GM21825 (cell line): Measurements from ENCODE around the gene PRKG1.

ENCODE experiments used
- ATAC-seq: cut with Tn5 transposase; IDR thresholded peaks from one replicate; pipeline ENCODE4 v1.9.1; 2021; ENCODE audit warnings: mild to moderate bottlenecking, moderate library complexity; ENCODE audit not compliant: unreplicated experiment

The PRKG1 gene

DNA sequence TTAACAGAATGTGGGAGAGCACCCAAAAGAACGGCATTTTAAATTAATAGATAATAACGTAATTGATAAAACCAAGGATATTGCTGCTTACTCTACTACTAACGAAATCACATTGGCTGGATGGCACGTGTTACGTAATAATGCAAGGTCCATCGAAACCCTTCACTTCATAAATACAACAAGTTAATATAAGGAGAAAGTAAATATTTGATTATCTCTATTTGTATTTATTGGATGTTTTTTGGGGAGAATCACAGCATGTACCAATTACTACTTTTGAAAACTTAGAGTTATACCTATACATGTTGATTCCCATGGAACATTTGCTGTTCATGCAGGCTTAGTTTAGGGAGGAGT, 1.6 kb downstream of the PRKG1 start:
- ATAC-seq, result no peak

DNA sequence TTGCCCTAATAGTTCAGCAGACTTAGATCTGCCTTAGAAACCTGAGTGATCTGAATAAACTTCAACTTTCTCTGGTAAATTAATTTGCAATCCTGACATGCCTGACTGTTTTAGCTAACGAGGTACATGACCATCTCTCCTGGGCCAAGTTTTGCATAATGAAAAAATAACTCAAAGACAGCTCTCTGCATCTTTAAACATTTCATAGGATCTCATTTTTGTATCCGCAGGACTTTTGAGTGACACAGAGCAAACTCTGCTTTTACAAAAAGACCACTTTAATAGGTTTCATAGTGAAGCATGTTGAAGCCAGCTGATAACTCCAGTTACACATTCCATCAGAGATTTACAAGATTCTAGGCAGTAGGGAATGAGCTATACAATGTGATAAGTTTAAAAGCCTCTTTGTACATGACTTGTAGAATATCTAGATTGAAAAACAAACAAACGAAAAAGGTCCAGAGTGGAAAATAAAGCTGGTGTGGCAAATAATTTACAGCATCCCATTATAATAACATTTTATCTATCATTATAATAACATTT, 2.1 kb downstream of the PRKG1 start:
- no peak for ATAC-seq

DNA sequence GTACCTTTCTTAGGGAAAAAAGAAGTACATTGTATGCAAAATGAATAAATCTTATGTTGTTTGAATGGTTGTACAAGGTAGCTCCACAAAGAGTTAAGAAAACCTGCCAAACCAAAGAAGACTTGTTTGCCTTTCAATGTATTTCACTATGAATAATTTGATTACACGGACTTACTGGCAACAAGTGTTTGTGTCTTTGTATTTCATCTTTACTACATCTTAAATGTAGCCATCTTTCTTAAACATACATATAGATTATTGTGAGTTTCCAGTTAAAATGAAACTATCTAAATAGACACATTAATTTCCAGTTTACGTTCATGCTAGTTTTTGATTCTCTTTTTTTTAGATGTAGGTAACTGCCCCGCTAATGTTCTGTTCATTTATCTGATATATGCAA, 2.8 kb downstream of the PRKG1 start:
- no peak for ATAC-seq

DNA sequence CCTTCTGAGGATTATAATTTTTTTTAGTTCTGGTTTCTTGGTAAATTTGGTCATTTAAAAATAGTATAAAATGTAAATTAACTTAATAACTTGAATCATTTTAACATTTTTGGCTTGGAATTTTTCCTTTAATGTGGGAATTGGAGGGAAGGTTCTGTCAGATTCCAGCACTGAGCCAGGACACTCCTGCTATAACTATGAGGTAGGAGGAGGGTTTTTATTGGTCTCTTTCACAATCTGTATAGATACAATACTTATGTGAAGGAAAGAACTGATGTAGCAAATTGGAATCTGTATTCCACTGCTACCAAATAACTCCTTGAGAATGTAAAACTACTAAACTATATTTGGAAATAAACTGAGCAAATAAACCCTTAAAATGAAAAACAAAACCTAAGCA, 3.2 kb downstream of the PRKG1 start:
- ATAC-seq, result no peak

DNA sequence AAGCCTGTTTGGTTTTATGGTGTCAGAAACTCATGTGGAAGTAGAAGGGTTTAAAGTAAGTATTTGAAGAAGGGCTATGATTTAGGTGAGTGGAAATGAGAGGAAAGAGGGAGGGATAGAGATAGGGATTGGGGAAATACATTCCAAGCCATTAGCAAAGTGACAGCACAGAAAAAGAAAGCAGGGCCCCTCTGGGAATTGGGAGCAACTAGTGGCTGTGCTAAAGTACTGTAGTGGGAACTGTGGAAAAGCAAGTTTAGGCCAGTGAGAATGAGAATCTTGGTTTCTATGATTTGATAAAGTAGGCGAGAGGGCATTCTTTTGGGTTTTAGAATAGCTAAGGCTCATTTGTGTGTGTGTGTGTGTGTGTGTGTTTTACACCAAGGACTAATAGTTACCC, 5.0 kb downstream of the PRKG1 start:
- no peak for ATAC-seq

DNA sequence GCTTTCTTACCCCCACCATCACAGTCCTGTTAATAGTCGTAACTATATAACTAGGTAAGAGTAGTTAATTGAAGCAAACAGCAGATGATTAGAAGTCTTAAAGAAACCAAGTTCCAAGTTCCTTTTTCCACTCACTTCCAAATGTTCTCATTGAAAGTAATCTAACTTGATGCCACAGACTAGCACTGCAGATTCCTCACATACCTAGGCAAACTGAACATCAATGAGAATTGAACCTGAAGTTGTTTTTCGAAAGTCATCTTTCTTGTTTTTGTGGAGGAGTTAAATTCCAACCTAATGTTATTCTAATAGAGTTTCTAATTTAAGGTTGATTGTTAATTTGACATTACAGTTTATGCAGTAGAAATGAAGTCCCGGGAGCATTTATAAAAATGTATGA, 5.5 kb downstream of the PRKG1 start:
- ATAC-seq, result no peak

DNA sequence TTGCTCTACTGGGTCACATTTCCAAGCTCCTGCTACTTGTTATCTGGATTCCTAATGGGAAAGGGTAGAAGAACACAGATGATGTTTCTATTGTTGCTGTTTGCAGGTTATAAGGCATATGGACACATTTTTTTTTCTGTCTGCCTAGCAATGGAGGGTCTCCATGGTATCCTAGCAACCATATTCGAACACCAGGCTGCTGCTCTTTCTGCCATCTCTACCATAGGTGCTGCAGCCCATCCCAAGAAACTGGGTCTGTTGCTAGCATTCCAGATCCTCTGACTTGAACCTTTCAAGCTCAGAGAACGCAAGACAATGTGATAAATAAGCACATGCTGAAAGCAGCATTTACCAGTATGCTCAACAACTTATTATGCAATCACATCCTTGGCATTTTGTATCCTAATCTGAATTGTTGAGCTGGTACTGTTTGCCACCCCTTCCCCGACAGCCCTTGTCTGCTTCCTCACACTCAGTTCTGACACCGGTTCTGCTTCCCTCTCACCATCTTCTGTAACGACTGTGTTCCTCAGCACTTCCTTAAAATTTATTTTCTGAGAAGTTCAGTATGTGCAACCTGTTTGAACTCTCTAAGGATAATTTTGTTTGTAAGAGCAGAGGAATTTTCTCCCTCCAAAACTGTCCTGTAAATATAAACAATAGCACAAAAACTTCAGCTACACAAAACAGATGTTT, 6.2 kb downstream of the PRKG1 start:
- ATAC-seq, result no peak

DNA sequence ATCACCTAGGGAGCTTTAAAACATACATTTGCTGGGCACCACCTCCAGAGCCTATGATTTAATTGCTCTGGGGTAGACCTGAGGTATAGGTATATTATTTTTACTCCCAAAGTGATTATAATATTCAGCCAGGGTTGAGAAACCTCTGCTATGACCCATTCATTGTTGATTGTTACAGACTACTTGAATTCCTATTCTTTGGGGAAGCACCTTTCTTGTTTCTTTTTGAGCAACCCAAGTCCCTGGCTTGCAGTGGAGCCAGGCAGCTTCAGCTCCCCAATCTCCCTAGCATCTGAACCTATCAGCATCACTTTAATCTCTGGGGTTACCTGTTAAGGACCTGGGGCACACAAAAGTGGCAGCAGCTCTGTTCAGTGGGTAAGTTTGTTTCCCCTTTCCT, 8.6 kb downstream of the PRKG1 start:
- no peak for ATAC-seq

DNA sequence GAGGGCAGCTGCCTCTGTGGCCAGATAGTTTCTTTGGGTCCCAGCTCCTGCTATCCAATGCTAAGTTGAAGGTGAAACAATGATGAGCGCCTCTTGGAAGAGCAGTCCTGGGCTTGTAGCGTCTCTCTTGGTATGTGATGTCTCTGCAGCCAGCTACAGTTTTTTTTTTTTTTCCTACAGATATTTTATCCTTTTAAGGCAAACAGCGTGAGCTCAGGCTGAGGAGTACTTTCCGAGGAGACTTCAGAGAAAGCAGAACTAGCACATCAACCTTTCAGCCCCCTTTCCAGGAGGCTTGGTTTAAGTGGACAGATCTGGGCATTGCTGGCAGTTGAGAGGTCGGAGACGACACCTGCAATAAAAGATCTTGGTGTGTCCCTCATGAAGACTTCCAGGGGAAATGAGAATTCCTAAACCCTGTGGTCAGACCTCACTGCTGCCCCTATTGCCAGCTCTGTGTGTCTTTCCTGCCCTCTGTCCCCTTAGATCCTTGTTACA, 9.1 kb downstream of the PRKG1 start:
- no peak for ATAC-seq

DNA sequence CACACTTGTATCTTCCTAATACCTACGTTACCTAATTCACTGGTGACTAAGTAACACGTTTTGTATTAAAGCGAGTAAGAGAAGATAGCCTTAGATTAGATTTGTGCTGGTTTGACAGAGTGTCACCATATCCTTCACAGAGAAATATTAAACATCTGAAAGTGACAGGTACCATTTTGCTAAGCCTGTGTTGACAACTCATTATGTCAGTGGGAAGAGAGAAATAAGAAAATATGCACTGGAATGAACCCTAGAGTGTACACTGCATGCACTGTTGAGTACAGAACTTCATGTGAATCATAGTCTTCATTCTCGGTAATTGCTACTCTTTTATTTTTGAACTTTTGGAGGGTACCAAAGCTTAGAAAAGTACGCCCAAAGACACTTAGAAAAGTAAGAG, 10.9 kb downstream of the PRKG1 start:
- no peak for ATAC-seq

DNA sequence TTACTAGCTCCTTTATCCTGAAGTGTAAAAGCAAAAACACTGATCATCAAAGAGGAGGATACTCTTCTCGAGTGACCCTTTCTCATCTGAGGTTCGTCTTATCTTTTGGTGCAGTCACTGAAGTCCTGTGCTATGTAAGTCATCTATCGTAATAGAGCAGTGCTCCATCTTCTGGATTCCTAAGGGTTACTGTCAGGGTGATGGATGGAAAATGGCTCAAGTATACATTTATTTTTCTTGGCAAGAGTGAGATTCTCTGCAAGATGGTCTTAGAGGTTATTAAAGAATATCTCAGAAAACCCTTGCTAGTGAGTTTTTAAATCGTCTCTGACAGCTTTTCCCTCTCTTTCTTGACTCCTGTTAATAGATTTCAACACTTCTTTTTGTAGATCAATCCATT, 12.4 kb downstream of the PRKG1 start:
- ATAC-seq, result no peak

DNA sequence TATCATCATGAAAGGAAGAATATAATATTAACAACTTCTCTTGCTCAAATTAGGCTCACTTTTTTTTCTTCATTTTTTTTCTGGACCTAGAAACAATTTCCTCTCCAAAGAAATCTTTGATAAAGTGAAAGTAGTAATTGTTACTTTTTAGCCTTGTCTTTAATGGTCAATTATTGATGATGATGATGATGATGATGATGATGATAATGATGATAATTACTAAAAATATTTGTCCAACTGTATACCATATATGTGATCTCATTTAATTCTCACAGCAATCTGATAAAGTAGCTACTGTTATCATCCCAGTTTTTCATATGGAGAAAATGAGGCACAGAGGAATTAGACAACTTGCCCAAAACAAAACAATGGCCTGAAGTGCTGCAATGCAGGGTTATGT, 12.8 kb downstream of the PRKG1 start:
- no peak for ATAC-seq

DNA sequence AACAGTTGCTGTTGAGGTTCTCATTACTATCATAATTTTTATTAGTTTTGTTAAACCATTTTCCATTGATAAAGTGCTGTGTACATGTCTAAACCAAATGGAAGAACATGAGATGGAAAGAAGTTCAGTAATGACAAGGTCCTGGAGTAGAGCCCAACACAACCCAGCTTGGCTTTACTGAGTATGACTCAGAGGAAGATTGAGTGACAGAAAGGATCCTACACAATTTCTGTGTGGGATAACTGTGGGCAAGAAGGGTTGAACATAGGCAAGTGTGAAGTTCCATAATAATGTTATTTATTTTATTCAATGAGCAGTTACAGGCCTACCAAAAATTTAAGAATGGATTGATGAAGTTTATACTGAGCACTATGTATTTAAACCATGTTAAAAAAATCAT, 15.9 kb downstream of the PRKG1 start:
- no peak for ATAC-seq

DNA sequence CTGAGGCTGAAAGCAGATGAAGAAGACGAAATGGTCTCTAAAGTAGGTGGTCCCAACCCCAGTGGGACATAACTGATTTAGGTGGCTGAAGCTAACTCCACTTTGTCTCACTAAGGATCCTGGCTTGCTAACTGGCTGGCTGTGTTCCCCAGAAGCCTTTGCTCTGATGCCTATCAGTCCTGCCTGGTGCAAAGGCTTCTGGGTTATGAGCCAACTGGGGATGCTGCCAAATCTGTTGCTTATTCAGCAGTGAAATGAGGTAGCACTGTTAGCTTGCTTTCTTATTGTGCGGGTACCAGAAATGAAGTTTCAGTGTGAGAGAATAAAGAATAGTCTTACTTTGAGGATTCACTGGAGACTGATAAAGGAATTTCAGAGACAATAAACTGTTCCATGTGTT, 18.1 kb downstream of the PRKG1 start:
- ATAC-seq, result no peak

DNA sequence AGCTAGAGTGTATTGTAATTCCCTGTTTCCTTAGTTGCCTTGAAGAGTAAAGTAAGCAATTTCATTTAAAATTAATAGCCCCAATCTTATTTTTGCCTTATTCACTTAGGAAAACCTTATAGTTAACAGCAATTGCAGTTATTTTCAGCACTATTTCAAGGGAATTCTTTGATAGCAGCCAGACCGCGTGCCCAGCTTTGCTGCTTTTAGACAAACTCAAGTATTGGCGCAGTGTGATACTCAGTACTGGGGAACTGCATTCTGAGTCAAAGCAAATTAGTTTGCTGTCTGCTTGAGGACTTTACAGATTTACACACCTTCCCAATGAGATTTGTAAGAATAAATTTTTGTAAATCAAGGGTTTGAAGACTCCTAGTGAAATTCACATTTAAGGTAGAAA, 21.2 kb downstream of the PRKG1 start:
- no peak for ATAC-seq

DNA sequence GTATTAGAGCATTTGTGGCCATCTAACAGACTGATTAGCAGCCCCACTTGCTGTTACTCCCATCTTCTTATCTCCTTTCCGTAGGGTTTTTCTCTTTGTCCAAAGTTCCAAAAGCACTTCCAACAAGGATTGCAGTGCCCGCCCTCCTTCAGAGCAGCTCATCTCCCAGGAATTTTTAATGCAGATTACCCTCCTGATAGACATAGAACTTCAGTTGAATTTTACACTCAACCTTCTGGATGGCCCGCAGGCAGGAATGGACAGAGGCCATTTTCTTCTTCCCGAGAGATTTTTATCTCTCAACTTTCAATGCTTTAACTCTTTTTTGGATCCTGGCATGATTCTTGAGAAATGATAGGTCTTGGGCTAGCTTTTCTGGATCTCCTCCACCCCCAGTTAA, 23.3 kb downstream of the PRKG1 start:
- no peak for ATAC-seq

DNA sequence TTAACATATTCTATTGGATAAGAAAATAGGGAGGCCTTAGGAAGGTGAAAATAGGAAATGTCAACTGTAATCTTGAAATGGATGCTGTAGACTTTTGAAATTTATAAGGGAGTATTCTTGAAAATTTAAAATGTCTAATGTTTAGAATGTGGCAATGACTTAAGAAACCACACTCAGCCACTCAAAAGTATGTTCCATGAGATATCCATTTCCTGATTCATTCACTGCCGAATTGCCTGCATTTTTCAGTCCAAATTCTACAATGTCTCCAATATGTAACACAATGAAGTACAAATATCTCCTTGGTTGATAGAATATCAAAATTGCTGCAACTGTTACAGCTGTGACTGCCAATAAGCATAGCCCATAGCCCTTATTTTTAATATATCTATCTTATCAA, 25.9 kb downstream of the PRKG1 start:
- ATAC-seq, result no peak

DNA sequence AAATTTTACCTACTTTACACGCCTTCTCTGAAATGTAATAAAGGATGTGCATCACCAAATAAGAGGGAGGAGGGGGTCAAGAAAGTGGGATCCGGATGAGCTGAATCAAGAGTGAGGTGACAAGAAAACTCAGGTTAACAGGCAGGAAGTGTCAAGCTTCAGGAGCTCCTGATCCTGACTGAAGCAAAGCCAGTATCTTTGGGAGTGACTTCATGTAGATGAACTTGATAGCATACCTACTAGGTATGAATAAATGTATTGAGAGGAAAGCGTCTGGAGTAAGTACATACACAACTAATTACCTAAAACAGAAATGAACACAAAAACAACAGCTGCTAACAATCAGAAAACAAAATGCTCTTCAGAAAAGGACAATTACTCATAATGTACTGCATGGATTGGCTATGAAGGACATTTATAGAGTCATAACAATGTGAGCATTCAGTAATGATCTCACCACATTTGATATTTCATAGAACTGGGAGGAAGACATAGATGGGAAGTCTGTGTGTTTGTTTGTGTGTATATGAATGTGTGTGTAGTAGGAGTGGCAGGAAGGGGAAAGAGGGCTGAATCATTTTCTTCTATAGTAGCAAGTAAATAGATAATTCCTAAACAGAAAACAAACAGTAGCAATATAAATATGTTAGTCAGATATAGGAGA, 29.4 kb downstream of the PRKG1 start:
- ATAC-seq, result no peak

DNA sequence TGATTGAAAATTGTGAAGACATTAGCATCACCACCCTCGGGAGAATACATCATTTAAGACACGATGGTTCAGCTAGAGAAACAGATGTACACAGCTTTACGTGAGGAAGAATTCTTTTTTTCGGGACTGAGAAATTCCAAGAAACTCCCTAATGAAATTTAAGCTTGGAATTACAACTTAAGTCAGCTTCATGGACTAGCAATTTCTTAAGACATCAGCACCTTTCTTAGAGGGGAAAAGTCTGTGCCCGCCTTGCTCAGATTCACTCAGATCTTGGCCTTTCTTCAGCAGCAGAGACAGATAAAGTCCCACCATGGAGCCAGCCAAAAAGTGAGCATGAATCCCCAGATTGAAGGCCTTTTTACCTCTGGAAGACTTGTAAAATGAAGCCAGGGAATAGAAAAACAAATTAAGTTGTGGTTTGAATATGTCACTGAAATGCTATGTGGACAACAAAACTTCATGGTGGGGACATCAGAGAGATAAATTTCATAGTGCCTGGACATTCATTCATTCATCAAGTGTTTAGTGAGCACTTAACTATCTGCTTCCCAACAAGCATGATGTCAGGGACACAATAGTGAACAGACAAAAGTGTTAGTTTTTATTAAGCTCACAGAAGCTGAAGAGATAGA, 32.1 kb downstream of the PRKG1 start:
- no peak for ATAC-seq

DNA sequence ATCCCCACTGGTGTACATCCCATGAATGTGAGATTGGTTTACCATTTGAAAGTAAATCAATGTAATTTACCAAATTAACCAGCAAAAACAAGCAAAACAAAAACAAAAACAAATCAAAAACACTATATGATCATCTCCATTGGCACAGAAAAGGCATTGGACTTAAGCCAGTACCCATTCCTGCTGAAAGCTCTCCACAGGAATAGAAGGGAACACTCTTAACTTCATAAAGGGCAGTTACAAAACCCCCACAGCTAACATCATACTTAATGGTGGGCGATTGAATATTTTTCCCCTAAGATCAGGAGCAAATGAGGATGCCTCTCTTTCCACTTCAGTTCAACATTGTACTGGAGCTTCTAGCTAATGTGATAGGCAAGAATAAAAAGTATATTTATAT, 34.1 kb downstream of the PRKG1 start:
- no peak for ATAC-seq

DNA sequence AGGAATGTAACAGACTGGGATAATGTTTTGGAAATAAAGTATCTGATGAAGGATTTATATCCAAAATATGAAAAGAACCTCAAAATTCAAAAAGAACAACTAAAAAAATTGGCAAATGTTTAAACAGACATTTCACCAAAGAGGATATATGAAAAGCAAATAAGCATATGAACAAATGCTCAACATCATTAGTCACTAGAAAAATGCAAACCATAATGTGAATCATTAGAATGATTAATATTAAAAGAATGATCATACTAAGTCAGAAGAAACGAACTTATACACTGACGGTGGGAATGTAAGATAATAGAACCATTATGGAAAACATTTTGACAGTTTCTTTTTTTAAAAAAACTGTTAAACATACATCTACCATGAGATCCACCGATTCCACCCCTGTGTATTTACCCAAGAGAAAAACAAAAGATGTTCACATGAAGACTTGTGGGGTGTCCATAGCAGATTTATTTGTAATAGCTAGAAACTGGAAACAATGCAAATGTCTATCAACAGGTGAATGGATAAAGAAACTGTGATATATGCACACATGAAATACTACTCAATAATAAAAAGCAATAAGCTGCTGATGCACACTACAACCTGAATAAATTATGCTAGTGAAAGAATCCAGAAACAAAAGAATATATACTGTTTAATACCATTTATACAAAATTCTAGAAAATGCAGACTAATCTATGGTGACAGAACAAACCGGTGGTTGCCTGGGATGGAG, 35.7 kb downstream of the PRKG1 start:
- no peak for ATAC-seq
